ENCODE measurements around the gene PACS2. TPM values are rescaled to one million over a fixed set of nuclear protein-coding genes. Genes with fewer than 3 reads are reported as not detected.

The PACS2 gene
- total RNA-seq, 1 experiment from 2014 or later: 72.5 TPM

- Histone ChIP-seq H2AFZ (ENCODE audit: low read length) (no peak overlapping the region), H3K9ac (ENCODE audit: extremely low read depth, insufficient read length, low read length) (no peak overlapping the region), H2BK15ac (ENCODE audit: low read depth, low read length) (no peak overlapping the region), H3T11ph (ENCODE audit: low read length) (no peak overlapping the region), H2AK5ac (ENCODE audit: insufficient read length, low read length) (no peak overlapping the region), H3K14ac (ENCODE audit: insufficient read depth, low read length) (no peak overlapping the region), H3K23ac (ENCODE audit: insufficient read length, low read depth, low read length) (no peak overlapping the region), H2BK12ac (ENCODE audit: insufficient read length, low read depth, low read length) (no peak overlapping the region), H3K18ac (ENCODE audit: insufficient read length, low read depth, low read length) (no peak overlapping the region), H4K20me1 (ENCODE audit: control insufficient read depth, insufficient read depth, insufficient read length) (no peaks in the 10 kb centered on the region), H3K4me1 (ENCODE audit: insufficient read depth, low read length) (no peaks in the 10 kb centered on the region), H3K27me3 (ENCODE audit: insufficient read depth, low read length) (no peaks in the 10 kb centered on the region), H2BK120ac (ENCODE audit: low read depth, low read length, poor library complexity, severe bottlenecking) (no peak overlapping the region), H3K27ac (ENCODE audit: insufficient read length, low read depth, low read length) (no peak overlapping the region), H3K9me3 (ENCODE audit: control insufficient read depth, low read depth, low read length) (no peaks in the 10 kb centered on the region), H4K5ac (ENCODE audit: insufficient read length, low read depth, low read length) (no peak overlapping the region), H3K79me1 (ENCODE audit: insufficient read depth, low read depth, low read length, poor library complexity, severe bottlenecking) (no peaks in the 10 kb centered on the region), H3K4ac (ENCODE audit: low read depth, low read length) (no peak overlapping the region), H2BK5ac (ENCODE audit: insufficient read length, low read length) (no peak overlapping the region), H4K8ac (replicated peaks; ENCODE audit: insufficient read length, low read depth, low read length) (no peak overlapping the region), H3K79me2 (ENCODE audit: insufficient read depth, low read length) (no peaks in the 10 kb centered on the region), H3K4me2 (ENCODE audit: insufficient read depth, insufficient read length, low read length) (no peak overlapping the region), H3K56ac (ENCODE audit: insufficient read length, low read depth, low read length) (no peak overlapping the region), H2BK20ac (ENCODE audit: low read depth, low read length, poor library complexity, severe bottlenecking) (no peak overlapping the region), H4K91ac (ENCODE audit: insufficient read length, low read depth, low read length) (no peak overlapping the region), H3K23me2 (ENCODE audit: insufficient read length, low read depth, low read length, poor library complexity, severe bottlenecking) (no peaks in the 10 kb centered on the region)
- Mint-ChIP-seq H3K36me3 (ENCODE audit: insufficient read depth in 1 of 3, low read depth in 3 of 3) (peaks cover 10 to 20% (median 18%) of the 10 kb centered on the region in 3 experiments; a peak in 6 of 7 replicates), H3K4me3 (no peak overlapping the region), H3K27ac (no peak overlapping the region), H3K9me3 (no peaks in the 10 kb centered on the region), H3K27me3 (ENCODE audit: low read depth) (no peaks in the 10 kb centered on the region), H3K4me1 (no peaks in the 10 kb centered on the region)
- no peak for DNase-seq
- no peak for TF ChIP-seq CTCF (conservative IDR thresholded peaks at IDR 0.05)
- WGBS (ENCODE audit: extremely low coverage, insufficient read length, low lambda C conversion rate): no CpG with 5 or more reads among the region's 22 CpGs
Observed at GRCh38 chr14:105385698-105386365, 71.3 kb downstream of the PACS2 start.
